HG02943 (cell line): ENCODE results near the gene GNLY.
"Not testable (repeated sequence)": the region's sequence is repeated elsewhere in the genome, so short reads cannot be mapped to it uniquely, and the experiment has no call there.

Experiments
- ATAC-seq: cut with Tn5 transposase; IDR thresholded peaks from one replicate; pipeline ENCODE4 v1.9.1; 2021; ENCODE audit warnings: mild to moderate bottlenecking, low read depth, moderate library complexity; ENCODE audit not compliant: unreplicated experiment

Gene GNLY

GRCh38 chr2:85706063-85706462 is 11.9 kb downstream of the GNLY start:
- ATAC-seq: no peak

GRCh38 chr2:85706599-85707296 is 12.6 kb downstream of the GNLY start:
- ATAC-seq: no peak

GRCh38 chr2:85707304-85707703 is 13.1 kb downstream of the GNLY start:
- no peak for ATAC-seq

GRCh38 chr2:85708641-85709040 is 14.5 kb downstream of the GNLY start:
- no peak for ATAC-seq

DNA sequence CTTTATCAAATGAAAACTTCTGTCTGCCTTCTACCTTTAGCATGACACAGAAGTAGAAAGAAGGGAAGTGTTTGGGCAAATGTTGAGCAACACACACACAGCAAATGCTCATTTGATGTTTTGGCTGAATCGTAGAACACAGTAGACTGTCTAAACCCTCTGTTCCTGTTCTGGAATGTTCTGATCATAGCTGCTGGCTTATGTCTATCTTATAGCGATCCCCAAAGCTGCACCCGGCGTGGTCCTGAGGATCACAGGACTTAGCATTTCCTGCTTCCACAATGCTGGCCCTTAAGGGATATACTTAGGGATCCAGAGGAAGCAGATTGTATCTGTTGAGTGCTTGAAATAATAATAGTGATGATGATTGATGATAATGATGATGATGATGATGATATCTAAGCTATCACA is 15.2 kb downstream of the GNLY start:
- ATAC-seq: no peak

DNA sequence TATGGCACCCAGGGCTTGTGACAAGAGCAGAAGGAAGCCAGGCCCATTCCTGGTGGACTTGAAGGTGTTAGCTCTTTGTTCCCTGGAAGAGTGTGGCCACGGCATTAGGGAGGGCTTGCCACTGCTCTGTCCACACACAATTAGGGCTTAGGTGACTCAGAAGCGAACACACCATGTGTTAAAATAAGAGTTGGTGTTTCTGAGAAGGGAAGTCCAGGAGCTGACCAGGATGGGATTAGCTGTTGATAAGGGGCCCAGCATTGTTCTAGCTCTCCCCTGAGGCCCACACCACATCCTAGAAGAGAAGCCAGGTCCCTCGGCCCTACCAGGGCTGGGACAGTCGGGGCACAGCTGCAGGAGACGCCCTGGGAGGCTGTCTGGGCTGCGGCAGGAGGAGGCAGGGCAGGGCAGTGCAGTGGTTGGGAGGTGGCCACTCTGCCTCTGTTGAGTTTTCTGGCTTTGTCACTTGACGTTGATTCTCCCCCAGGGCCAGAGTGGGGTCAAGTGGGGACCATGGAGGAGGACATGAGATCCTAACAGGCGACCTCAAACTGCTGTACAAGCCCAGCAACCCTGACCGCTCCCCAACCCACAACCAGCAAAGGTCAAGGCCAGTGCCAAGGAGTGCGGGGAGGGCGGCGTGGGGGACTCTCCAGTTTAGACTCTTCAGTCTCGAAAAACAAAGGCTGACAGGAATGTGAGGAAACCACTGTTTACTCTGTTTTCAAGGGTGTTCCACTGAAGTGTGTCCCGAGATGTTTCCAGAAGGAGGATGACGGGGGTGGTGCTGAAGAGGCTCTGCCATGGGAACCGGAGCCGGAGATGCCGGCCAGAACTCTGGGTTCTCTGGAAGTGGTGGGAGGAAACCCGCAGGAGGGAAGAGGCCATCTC is 16.8 kb downstream of the GNLY start:
- no peak for ATAC-seq

- ATAC-seq: no peak
These were observed 17.5 kb downstream of the GNLY start for GRCh38 chr2:85711578-85712060.

GRCh38 chr2:85712336-85712735 is 18.2 kb downstream of the GNLY start:
- no peak for ATAC-seq

- no peak for ATAC-seq
These were observed 18.9 kb downstream of the GNLY start for GRCh38 chr2:85712849-85713612.

DNA sequence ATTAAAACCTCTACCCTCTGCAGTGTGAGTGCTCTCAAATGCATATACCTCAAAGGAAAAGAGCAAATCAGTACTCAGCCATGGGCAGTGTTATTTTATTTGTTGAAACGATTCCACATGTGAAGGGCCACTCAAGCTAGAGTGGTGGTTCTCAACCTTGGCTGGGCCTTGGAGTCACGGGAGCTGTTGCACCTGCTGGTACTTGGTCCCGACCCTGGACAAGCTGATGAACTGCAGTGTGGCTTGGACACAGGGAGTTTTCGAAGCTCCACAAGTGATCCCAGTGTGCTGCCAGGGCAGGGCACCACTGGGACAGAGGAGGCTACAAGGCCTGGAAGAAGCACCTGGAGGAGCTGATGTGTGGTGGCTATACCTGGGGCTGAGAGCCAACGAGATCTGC is 19.7 kb downstream of the GNLY start:
- ATAC-seq: no peak

- not testable (repeated sequence) for ATAC-seq
These were observed 20.3 kb downstream of the GNLY start for GRCh38 chr2:85714421-85714820.

DNA sequence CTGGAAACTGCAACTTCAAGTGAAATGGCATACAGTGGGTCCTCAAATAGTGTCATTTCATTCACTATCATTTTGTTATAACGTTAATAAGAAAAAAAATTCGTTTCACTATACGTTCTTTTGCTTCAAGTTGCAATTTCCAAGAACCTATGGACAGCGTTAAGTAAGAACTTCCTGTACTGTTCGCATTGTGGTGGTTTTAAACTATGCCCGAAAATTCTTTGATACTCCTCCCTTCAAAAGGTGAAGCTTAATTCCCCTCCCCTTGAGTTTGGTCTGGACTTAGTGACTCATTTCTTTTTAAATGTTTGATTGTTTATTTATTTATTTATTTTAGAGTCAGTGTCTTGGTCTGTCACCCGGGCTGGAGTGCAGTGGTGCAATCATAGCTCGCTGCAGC is 20.7 kb downstream of the GNLY start:
- no peak for ATAC-seq

GRCh38 chr2:85716346-85716914 is 22.3 kb downstream of the GNLY start:
- ATAC-seq: no peak

GRCh38 chr2:85717308-85718008 is 23.3 kb downstream of the GNLY start:
- no peak for ATAC-seq

DNA sequence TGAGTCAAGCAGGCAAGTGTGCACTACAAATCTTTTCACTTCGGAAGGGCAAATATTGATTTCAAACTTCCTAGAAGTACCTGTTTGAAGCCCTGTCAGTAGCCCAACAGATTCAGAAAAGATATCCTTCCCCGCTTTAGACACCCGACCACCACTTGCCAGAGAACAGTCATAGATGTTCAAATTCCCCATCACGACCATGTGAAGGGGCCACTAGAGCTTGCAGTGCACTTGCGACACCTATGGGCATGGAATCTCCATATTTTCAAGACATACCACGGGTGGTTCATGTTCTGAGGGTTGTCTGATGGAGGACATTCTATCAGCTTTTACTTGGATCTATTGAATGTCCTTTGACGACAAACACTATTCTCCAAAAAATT is 23.8 kb downstream of the GNLY start:
- no peak for ATAC-seq

DNA sequence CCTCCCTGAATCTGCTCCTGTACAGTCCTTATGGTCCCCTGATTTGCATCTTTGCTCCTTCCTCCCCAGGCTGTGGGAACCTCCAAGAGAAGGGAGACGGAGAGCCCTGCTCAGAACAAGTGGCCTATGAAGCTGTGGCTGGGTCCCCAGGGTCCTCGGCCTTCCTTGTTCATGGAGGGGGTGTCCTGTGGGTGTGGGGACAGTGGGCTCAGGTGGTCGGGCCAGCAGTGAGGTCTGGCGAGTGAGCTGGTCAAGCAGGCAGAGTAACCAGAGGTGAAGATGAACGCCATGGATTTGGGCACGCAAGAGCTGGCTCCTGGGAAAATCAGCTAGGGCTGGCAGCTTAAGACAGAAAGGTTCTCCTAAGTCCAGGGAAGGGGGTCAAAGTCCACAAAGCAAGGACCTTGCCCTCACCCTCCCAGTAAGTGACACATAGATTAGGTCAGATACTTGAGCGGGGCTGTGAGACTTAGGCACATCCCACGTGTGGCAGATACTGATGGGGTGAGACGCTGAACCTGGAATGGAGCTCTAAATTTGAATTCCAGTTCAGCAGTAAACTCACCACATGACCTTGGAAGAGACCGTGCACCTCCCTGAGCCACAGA is 24.8 kb downstream of the GNLY start:
- ATAC-seq: no peak

DNA sequence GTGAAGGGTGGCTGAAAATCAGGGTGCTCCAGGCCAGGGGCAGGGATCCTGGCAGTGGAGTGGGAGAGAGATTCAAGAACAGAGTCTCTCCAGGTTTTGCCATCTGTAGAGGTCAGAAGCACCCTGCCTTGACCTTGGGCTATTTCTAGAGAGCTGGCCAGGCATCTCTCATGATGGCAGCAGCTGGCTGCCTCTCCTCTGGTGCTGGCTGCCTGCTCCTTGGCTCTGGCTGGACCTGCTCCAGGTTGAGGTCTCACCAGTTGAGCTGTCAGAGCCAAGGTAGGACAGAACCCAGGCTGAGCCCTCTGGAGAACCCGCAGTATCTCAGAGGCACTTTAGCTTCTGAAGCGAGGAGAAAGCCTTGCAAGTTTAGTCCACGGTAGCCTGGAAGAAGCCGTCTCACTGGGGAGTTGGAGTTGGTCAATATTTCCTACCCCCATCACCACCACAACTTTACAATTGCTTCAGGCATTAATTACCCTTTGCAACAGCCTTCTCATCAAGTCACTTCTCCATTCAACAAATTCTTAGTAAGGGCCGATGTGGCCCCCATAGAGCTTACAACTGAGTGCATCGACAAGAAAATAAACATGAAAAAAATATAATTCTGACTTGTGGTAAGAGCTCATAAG is 25.6 kb downstream of the GNLY start:
- no peak for ATAC-seq

- ATAC-seq: no peak
These were observed 26.4 kb downstream of the GNLY start for GRCh38 chr2:85720533-85720932.

- no peak for ATAC-seq
These were observed 27.5 kb downstream of the GNLY start for GRCh38 chr2:85721641-85722040.
